NCI-H524 (cell line): ENCODE data around the gene CYTH3.
A peak's percentile ranks its signal among the peaks of the same experiment; 100 is the strongest.
"Not testable (repeated sequence)": the region's sequence is repeated elsewhere in the genome, so short reads cannot be mapped to it uniquely, and the experiment has no call there.

ENCODE experiments used
- DNase-seq, 2 experiments: peaks; one replicate each; lab custom pipeline; 2025; lab: John Stamatoyannopoulos, UW

Gene CYTH3, protein sequence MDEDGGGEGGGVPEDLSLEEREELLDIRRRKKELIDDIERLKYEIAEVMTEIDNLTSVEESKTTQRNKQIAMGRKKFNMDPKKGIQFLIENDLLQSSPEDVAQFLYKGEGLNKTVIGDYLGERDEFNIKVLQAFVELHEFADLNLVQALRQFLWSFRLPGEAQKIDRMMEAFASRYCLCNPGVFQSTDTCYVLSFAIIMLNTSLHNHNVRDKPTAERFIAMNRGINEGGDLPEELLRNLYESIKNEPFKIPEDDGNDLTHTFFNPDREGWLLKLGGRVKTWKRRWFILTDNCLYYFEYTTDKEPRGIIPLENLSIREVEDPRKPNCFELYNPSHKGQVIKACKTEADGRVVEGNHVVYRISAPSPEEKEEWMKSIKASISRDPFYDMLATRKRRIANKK

DNA sequence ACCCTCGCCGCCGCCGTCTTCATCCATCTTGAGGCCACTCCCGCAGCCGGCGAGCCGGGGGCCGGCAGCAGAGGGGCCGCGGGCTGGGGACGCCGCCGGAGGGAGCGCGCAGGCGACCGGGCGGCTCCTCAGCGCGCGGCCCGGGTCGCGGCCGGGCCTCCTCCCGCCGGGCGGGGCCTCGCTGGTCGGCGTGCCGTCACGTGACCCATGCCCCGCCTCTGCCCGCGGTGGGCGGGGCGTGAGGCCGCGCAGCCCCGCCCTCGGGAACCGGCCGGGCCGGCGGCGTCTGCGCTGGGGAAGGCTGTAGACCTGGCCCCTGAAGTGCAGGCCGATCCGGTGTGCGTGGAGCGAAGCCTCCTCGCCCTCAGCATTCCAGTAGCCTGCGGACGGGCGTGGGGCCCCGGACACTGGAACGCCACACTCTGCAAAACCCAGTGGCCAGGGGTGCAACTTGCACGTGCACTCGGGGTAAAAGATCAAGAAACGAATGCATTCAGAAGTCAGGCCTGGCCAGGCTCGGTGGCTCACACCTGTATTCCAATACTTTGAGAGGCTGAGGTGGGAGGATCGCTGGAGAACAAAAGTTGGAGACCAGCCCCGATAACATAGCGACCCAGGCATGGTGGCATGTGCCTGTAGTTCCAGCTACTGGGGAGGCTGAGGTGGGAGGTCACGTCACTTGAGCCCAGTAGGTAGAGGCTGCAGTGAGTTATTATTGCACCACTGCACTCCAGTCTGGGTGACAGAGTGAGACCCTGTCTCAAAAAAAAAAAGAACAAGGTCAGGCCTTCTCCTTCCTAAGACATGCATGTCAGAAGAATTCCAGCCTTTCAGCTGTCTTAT is at the start of gene CYTH3:
Gene CYTH3, minus strand, starts transcription at position 144 of the 843 bp plus-strand sequence. Its CDS starts 117 bp downstream, at position 27.
- peak; percentile 26 to 74 for DNase-seq

DNA sequence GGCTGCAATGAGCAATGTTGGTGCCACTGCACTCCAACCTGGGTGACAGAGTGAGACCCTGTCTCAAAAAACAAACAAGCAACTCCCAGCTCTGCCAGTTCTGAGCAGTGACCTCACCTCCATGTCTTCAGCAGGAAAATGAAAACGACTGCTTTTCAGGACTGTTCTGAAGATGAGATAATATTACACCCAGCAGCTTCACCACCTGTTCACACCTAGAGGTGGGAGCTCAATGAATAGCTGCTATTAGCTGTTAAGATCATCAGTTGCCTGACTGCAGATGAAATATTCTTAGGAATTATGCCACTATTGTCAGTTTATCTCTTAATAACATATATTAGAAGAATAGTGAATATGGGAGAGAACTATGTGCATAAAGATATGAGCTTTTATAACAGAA is 48.4 kb upstream of the CYTH3 start:
- peak in 1 of 2 experiments; percentile 27 for DNase-seq

DNA sequence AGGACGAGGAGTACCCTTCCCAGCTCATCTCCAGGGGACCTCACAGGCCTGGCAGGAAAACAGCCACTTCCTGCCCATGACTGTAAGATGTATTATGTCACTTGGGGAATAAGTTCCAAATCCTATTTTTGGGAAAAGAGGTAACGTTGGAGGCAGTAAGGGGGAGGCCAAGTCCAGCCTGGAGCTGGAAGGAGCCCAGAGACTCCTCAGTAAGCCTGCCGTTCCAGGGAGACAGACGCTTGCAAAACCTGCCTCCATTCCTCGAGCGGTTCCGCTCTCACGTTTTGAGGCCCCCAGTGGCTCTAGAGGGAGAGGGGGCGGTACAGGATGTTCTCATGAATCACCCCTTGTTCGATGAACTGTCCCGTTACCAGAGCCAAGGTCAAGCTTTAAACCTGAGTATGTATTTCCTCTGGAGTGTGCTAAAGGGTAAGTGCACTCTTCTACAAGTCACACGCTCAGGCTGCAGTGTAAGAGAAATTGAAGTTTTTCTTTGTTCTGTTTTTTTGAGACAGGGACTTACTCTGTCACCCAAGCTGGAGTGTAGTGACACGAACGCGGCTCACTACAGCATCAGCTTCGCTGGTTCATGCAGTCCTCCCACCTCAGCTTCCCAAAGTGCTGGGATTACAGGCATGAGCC is 45.5 kb upstream of the CYTH3 start:
- DNase-seq, result no peak

DNA sequence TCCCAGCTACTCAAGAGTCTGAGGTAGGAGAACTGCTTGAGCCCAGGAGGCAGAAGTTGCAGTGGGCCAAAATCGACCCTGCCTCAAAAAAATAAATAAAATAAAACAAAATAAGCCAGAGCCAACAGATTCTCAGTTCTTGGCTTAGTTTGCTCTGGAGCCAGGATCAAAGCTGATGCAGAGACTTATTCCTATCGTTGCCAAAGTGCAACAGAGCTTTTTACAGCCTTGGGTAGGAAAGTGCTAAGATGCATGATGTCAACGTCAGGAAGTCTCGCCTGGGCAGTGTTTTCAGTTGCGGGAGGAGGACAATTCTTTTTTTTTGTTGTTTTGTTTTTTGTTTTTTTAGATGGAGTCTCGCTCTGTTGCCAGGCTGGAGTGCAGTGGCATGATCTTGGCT is 43.8 kb upstream of the CYTH3 start:
- no peak for DNase-seq

DNA sequence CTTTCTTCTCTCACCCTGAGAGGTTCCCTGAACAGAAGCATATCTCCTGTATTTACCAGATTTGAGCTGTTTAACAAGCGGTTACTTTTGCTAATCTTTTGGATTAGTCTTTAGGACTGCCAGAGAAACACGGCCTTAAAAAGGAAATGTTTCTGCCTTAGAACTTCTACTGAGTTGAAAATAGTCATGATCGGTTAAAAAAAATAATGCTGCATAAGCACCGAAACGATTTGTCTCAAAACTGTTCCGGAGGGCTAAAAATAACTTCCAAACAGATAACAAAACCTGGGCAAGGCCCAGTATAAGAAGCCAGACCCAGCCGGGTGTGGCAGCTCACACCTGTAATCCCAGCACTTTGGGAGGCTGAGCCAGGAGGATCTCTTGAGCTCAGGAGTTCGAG is 43.3 kb upstream of the CYTH3 start:
- no peak for DNase-seq

DNA sequence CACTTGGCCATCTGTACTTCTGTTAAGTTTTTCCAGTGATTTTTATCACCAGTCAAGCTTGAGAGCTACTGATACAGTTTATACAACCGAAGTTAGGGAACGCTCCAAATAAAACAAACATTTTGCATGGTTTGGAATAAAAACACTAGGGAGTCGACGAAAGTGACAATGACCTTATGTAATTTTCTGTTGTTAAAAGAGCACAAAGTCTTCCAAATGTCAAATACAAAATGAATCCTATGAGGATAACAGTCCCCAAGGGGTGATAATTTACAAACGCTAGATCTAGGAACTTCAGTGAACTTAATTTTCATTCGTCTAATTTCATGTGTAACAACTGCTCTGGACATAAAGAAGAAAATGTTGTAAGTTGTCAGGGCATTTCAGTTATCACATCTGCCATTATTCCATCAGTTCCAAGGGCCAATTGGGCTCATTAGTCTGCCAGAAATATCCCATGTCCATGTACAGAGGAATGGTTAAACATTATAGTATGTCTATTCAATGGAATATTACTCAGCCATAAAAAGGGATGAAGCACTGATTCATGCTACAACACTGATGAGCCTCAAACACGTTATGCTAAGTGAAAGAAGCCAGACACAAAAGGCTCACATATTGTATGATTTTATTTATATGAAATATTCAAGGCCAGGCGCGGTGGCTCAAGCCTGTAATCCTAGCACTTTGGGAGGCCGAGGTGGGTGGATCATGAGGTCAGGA is 38.0 kb upstream of the CYTH3 start:
- DNase-seq, result no peak

DNA sequence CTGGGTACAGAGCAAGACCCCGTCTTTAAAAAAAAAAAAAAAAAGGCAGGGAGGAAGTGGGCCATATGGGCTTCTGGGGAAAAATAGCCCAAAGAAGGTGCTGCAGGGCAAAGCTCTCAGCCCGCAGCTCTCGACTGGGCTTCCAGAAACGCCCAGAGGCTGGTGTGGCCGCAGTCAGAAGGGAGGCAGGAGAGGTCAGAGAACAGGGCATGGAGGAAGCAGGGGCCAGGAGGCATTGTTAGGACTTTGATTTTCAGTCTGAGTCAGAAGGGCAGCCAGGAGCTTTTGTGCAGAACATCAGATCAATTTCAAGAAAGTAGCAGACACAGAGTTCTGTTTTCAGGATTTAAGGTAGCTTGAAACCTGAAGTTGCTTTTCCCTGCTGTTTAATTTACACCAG is 35.3 kb upstream of the CYTH3 start:
- no peak for DNase-seq

DNA sequence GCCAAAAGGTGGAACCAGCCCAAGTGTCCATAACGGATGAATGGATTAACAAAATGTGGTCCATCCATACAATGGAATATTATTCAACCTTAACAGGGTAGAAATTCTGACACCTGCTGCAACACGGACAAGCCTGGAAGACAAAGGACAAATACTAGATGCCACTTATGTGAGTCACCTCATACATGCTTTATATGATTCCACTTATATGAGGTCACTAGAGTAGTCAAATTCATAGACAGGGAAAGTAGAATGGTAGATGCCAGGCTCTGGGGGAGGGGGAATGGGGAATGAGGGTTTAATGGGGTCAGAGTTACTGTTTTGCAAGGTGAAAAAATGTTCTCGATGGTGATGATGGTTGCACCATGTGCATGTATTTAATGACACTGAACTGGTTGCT is 34.0 kb upstream of the CYTH3 start:
- no peak for DNase-seq

DNA sequence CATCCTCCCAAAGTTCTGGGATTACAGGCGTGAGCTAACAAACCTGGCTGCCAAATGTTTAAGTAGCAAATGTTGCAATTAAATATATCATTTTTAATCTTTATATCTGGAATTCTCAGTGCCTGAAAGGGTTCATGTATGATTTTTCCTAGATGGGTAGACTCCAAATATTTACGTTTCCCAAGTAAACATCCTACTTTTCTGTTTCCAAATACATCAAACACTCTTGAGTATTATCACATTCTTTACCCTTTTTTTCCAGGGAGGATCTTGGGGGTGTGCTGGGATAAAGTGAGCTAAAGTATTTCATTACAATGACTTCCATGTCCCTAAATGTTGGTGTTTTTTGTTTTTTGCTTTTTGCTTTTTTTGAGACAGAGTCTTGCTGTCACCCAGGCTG is 32.9 kb upstream of the CYTH3 start:
- DNase-seq, result no peak

DNA sequence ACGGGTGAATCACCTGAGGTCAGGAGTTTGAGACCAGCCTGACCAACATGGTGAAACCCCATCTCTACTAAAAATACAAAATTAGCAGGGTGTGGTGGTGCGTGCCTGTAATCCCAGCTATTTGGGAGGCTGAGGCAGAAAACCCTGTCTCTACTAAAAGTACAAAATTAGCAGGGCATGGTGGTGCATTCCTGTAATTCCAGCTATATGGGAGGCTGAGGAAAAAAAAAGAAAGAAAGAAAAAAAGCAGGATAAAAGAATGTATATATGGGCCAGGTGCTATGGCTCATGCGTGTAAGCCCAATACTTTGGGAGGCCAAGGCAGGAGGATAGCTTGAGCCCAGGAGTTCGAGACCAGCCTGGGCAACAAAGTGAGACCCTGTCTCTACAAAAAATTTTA is 29.0 kb upstream of the CYTH3 start:
- not testable (repeated sequence) for DNase-seq

DNA sequence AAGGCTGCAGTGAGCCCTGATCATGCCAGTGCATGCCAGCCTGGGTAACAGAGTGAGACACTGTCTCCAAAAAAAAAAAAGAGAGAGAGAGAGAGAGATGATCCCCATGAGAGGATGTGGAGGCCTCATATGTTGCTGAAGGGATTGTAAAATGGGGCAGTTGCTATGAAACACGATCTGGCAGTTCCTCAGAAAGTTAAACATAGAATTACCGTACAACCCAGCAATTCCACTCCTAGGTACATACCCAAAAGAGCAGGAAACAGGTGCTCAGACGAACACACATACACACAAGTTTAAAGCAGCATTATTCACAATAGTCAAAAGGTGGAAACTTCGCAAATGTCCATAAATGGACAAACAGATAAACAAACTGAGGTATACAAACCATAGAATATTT is 27.4 kb upstream of the CYTH3 start:
- no peak for DNase-seq

DNA sequence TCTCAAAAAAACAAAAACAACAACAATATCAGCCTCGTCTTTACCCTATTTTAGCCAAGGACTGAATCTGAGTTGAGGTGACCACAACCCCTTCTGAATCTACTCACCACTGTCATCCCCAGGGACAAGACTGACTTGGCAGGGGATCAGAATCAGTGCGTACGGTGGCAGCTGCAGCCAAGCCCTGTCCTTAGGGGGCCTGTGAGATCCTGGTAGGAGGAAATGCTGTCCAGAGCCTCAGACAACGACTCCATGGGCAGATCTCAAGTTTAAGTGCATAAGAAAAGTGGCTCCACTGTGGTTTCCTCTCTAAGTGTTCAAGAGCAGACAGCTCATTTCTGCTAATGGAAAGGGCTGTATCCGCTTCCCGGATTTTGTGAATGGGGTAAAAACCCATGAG is 22.4 kb upstream of the CYTH3 start:
- no peak for DNase-seq

DNA sequence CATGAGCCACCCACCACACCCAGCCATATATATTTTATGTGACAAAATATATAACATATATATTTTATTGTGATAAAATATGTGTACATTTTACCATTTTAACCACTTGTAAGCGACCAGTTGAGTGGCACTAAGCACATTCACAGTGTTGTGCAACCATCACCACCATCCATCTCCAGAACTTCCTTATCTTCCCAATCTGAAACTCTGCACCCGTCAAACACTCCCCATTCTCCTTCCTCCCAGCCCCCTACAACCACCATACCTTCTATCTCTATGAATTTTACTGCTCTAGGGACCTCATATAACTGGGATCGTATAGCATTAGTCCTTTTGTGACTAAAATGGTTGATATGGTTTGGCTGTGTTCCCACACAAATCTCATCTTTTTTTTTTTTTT is 20.8 kb upstream of the CYTH3 start:
- no peak for DNase-seq

DNA sequence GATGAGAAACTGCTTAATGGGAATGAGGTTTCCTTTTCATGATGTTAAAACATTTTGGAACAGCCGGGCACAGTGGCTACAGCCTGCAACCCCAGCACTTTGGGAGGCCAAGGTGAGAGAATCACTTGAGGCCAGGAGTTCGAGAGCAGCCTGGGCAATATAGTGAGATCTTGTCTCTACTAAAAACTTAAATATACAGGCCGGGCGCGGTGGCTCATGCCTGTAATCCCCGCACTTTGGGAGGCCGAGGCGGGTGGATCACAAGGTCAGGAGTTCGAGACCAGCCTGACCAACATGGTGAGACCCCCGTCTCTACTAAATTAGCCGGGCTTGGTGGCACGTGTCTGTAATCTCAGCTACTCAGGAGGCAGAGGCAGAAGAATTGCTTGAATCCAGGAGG is 19.5 kb upstream of the CYTH3 start:
- DNase-seq, result not testable (repeated sequence)

DNA sequence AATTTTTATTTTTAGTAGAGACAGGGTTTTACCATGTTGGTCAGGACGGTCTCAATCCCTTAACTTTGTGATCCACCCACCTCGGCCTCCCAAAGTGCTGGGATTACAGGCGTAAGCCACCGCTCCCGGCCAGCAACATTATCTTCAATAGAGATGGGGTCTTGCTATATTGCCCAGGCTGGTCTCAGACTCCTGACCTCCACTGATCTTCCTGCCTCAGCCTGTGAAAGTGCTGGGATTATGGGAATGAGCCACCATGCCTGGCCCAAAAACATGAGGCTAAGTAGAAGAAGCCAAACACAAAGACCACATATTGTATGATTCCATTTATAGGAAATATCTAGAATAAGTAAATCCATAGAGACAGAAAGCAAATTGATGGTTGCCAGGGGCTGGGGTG is 19.1 kb upstream of the CYTH3 start:
- DNase-seq, result no peak

DNA sequence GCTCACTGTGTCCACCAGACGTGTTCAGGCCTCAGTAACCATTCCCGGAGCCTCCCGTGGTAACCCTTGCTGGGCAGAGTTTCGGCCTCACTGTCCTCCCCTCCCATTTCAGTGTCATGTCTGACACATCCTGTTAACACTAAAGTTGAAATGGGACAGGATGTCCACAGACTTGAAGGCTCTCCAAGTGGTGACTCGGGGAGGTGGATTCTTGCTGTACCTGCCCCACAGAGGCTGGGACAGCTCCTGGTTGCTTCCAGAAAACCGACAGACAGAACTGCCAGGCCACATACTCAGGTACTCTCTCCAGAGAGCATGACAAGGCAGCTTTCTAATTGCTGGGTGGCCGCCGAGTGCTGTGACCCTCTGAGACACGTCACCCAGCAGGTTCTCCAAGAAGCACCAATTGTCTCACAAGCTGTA is 17.9 kb upstream of the CYTH3 start:
- no peak for DNase-seq

DNA sequence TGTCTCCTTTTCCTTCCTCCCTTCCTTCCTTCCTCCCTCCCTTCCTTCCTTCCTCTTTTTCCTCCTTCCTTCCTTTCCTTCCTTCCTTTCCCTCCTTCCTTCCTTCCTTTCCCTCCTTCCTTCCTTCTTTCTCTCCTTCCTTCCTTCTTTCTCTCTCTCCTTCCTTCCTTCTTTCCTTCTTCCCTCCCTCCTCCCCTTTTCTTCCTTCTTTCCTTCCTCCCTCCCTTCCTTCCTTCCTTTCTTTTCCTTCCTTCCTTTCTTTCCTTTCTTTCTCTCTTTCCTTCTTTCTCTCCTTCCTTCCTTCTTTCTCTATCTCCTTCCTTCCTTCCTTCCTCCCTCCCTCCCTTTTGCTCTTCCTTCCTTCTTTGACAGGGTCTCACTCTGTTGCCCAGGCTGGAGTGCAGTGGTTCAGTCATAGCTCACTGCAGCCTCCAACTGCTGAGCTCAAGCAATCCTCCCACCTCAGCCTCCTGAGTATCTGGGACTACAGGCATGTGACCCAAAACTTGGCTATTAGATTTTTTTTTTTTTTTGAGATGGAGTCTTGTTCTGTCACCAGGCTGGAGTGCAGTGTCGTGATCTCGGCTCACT is 15.9 kb upstream of the CYTH3 start:
- no peak for DNase-seq

DNA sequence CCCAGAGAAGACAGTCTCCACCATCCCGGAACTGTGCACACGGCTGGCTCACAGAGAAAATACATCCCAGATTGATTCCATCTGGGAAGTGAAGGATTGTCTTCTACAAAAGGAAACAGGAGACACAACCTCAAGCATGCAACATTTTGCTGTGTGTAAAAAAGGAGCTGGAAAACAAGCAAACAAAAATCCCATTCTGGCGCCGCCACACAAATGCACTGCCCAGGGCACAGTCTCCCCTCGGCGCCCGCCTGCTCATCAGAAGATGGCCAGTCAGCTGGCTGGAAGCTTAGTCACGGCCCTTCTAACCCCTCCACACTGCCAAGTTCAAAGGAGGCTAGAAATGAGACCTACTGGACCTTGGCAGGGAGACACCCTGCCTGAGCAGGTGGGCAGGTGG is 14.1 kb upstream of the CYTH3 start:
- DNase-seq, result no peak

DNA sequence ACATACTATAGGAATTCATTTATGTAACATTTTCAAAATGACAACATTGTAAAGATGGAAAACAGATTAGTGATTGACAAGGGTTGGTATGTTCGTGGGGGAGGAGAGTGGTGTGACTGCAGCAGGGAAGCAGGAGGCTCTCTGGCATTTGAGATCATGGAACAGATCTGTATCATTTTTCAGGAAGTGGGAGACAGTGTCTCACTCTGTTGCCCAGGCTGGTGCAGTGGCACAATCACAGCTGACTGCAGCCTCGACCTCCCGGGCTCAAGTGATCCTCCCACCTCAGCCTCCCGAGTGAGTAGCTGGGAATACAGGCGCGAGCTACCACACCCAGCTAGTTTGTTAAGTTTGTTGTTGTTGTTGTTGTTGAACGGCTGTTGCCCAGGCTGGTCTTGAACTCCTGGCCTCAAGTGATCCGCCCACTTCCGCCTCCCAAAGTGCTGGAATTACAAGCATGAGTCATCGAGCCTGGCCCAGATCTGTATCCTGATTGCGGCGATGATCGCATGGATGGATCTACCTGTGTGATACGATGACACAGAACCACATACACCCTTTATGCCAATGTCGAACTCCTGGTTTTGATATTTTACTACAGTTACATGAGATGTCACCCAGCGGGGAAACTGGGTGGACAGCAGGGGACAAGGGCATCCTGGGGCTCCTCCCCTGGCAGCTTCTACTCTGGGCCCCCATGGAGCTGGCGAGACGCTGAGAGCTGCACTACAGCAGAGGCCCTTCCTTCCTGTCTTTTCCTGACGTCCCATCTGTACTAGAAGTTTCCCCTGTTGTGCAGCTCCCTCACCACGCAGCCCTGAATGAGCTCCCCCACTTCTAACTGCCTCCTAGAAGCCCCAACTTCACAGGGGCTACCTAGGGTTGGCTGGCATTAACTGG is 12.3 kb upstream of the CYTH3 start:
- no peak for DNase-seq

DNA sequence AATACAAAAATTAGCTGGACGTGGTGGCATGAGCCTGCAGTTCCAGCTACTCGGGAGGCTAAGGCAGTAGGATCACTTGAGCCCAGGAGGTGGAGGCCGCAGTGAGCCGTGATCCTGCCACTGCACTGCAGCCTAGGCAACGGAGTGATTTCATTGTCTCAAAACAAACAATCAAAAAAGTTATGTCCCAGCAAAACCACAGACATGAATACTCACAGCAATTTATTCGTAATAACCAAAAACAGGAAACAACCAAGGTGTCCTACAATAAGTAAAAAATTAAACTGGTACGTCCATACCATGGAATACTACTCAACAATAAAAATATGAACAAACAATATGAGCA is 11.6 kb upstream of the CYTH3 start:
- no peak for DNase-seq
